GM21723 (cell line): Measurements from ENCODE around the gene CD300H.
A peak's percentile ranks its signal among the peaks of the same experiment; 100 is the strongest.
"Not testable (repeated sequence)": the region's sequence is repeated elsewhere in the genome, so short reads cannot be mapped to it uniquely, and the experiment has no call there.

Experiments used
- ATAC-seq: cut with Tn5 transposase; IDR thresholded peaks from one replicate; pipeline ENCODE4 v1.9.1; 2021; ENCODE audit warnings: mild to moderate bottlenecking, moderate library complexity; ENCODE audit not compliant: unreplicated experiment

The CD300H gene

DNA sequence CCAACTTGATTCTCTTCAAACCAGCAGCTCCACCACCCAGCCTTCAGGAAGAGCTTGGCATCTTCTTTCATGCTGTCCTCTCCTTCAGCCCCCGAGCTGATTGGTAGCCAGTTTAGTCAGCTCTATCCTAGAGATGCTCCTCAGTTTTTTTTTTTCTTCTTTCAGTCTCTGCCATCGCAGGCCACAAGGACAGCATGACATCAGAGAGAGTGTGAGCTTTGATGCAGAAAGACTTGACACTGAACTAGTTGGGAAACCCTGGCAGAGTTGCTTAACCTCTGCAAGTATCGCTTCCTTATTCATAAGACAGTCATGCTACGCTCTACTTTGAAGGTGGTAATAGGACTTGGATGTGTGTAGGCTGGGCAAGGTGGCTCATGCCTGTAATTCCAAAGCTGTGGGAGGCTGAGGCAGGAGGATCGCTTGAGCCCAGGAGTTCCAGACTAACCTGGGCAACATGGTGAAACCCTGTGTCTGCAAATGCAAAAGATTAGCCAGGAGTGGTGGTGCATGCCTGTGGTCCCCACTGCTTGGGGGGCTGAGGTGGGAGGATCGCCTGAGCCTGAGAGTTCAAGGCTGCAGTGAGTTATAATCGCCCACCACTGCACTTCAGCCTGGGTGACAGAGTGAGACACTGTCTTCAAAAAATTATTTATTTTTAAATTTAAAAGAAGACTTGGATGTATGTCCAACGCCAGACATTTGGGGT lies 38.7 kb downstream of the CD300H start:
- peak; percentile 94 for ATAC-seq

- ATAC-seq = no peak
Observed at GRCh38 chr17:74527756-74528155, 39.6 kb downstream of the CD300H start.

DNA sequence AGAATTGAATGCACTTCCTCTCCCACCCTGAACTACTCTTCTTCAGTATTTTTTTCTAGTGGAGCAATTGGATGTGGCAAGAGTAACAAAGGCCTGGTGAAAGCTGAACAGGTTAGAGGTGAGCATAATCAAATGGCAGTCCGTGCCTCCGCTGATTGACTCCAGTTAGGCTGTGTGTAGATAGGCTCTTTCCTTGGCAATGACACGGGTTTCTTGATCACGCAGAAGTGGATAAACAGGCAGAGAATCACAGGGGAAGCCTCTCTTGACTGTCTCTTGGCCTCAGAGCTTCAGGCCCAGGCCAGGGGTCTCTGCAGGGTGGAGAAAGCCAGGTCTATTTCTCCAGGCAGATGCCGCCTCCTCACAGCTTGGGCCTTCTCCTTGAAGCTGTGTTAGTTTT lies 40.2 kb downstream of the CD300H start:
- ATAC-seq = no peak

GRCh38 chr17:74526681-74527080 lies 40.6 kb downstream of the CD300H start:
- ATAC-seq = no peak

DNA sequence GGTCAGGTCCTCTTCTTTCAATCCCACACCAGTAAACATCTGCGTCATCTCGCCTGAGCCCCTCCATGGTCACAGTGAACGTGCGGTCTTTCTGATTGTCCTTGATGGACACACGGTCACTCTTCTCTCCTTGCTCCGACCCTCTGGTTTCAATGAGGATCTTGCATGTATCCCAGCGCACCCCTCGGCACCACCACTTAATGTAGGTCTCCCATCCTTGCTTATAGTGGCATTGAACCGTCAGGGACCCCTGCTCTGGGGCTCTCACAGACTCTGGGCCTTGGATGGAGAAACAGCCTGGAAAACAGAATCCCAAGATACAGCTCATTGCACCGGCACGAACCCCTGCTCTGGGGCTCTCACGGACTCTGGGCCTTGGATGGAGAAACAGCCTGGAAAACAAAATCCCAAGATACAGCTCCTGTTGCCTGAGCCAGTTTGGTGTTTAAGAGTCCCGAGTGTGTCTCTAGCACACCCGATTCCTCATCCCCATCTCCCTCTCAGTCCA lies 41.5 kb downstream of the CD300H start:
- ATAC-seq = no peak

DNA sequence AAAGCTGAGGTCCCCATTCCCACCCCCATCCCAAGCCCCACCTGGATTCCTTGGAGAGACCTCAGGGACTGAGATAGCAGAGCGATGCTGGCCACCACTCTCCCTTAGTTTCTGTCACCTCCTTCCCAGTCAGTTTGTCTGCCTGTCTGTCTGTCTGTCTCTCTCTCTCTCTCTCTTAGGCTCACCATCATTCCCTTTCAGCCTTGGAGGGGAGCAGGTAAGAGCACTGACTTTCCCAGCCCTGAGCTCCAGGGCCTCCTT lies 41.9 kb downstream of the CD300H start:
- ATAC-seq = no peak

- no peak for ATAC-seq
Observed at GRCh38 chr17:74524653-74525464, 42.5 kb downstream of the CD300H start.

GRCh38 chr17:74523308-74523707 lies 44.0 kb downstream of the CD300H start:
- ATAC-seq = no peak

DNA sequence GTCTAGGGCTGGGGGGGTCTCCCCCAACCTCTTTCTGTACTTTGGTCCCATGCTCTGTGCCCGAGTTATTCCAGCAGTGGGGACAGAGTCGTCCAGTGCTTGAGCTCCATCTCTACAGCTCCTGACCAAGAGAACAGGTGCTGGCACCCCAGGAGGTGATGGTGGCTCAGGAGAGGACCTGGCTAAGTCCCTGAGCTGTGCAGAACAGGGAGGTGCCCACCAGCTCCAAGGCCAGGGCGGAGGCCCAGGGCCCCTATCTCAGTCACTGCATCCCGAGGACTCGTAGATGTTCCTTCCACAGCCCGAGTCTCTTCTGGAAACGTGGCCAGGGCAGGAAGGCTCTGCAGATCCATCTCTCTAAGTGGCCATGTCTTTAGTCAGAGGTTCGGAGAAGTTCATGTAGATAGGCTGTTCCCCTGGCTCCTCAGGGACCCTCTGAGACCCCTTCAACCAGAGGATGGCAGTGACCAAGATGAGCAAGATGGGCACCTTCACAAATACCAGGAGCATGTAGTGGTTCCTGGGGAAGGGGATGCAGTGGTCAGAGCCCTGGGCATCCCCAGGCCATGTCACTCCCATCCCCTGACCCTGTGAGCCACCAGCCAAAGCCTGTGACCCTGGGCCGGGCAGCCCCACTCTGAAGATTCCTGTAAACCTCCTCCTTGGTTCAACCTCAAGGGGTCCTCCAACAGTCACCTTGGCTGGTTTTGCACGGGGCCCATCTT lies 44.8 kb downstream of the CD300H start:
- ATAC-seq = no peak

- ATAC-seq = no peak
Observed at GRCh38 chr17:74521701-74522201, 45.6 kb downstream of the CD300H start.

DNA sequence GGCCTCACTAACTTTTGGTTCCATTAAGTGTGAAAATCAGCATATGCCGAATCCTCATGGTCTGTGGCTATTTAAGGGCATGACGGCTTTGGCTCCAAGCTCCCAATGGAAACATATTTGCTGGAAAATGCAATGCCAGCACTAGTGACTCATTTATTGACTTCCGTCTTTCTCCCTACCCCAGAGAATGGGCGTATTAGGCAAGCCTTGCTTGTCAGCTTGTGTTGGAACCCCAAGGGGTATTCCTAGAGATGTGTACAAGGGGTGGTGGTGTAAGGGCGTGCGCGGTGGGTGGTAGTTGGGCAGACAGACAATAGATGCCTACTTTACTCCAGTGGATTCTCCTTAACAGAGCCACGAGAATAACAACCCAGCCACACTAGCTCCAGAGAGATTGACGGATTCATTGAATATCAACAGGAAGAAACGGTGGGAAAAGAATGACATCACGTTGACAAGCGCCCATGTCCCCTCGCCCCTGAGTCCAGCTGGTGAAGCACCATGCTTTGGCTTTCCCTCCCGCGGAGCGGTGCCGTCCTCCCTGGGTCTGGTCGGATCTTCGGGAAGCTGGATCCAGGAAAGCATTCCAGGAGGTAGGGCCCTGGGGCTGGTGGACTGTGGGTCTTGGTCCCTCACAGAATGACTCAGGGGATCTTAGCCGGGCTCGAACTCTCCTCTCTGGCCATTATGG lies 46.4 kb downstream of the CD300H start:
- no peak for ATAC-seq

DNA sequence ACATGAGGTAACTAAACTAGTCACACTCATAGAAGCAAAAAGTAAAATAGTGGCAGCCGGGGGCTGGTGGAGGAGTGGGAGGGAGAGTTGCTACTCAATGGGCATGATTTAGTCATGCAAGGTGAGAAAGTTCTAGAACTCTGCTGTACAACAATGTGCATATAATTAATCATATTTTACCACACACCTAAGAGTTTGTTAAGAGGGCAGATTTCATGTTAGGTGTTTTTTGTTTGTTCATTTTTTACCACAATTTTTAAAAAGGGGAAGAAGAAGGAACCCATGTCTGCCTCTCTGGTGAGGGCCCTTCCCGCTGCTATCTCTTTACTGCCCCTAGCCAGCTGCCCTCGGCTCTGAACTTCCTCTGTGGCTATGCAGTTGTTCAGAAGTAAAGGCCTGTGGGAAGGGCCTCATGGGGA lies 47.3 kb downstream of the CD300H start:
- ATAC-seq = no peak

DNA sequence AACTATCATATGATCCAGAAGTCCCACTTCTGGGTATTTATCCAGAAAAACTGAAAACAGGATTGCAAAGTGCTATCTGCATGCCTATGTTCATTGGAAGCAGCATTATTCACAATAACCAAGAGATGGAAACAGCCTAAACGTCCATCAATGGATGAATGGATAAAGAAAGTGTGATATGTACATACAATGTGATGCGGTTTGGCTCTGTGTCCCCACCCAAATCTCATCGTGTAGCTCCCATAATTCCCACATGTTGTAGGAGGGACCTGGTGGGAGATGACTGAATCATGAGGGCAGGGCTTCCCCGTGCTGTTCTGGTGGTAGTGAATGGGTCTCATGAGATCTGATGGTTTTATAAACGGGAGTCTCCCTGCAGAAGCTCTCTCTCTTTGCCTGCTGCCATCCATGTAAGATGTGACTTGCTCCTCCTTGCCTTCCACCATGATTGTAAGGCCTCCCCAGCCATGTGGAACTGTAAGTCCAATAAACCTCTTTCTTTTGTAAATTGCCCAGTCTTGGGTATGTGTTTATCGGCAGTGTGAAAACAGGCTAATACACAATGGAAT lies 48.8 kb downstream of the CD300H start:
- ATAC-seq = not testable (repeated sequence)

GRCh38 chr17:74516561-74517328 lies 50.6 kb downstream of the CD300H start:
- no peak for ATAC-seq

DNA sequence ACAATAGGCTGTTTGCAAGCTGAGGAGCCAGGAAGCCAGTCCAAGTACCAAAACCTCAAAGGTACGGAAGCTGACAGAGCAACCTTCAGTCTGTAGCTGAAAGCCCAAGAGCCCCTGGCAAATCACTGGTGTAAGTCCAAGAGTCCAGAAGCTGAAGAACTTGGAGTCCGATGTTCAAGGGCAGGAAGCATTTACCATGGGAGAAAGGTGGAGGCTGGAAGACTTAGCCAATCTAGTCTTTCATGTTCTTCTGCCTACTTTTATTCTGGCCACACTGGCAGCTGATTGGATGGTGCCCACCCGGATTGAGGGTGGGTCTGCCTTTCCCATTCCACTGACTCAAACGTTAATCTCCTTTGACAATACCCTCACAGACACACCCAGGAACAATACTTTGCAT lies 51.4 kb downstream of the CD300H start:
- ATAC-seq = no peak

GRCh38 chr17:74514632-74515334 lies 52.5 kb downstream of the CD300H start:
- ATAC-seq = no peak

DNA sequence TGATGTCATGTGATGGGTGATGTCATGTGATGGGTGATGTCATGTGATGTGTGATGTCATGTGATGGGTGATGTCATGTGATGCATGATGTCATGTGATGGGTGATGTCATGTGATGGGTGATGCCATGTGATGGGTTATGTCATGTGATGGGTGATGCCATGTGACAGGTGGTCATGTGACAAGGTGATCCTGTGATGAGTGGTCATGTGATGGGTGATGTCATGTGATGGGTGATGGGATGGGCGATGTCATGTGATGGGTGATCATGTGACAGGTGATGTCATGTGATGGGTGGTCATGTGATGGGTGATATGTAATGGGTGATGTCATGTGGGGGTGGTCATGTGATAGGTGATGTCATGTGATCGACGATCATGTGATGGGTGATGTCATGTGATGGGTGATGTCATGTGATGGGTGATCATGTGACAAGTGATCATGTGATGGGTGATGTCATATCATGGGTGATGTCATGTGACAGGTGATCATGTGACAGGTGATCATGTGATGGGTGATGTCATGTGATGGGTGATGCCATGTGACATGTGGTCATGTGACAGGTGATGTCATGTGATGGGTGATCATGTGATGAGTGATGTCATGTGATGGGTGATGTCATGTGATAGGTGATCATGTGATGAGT lies 53.2 kb downstream of the CD300H start:
- ATAC-seq = no peak

DNA sequence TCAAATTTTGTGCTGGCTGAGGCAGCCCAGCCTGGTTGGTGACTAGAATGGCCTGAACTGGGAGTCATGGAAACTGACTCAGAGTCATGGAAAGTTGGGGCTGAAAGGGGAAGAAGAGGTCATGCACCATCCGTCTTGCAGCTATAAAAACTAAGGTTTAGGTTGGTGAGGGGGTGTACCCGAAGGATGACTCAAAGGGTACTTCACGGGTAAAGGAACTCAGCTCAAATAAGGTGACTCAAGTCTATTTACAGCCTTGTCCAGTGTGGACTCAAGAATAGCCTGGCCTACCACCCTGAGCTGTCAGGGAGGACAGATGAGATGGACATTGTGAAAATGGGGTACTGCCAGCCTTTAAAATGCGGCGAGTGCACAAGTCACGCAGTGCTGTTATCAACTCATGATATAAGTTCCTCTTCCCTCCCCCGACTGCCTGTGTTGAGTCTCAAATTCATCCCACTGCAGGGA lies 54.7 kb downstream of the CD300H start:
- ATAC-seq = peak; percentile 64

DNA sequence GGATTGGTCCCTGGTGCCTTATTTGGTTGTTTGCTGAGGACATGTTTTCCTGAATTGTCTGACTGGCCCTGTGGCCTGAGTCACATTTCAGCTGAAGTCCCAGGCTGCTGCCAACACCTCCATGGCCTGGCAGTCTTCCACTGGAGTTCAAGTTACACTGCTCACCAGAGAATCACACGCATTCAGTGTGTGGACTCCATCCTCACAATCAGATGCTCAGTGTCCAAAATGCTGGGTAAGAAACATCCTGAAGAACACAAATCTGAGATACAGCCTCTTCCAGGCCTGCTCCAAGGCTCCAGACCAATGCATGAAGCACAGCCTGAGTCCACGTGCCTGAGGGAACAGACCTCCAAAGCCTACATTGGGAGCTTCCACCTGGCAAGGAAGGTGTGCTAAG lies 55.3 kb downstream of the CD300H start:
- no peak for ATAC-seq
